Neural progenitor cell (in vitro differentiated cells): ENCODE results near the gene ZNF346. TPM values are rescaled to one million over a fixed set of nuclear protein-coding genes. Genes with fewer than 3 reads are reported as not detected.
A peak's percentile ranks its signal among the peaks of the same experiment; 100 is the strongest.

Experiments used
- DNase-seq: peaks from one replicate; pipeline ENCODE4 v3.0.0-alpha.2; 2016; ENCODE audit warnings: low spot score
- H2AFZ ChIP-seq: fragments of 200-600 bp; sonication (generic); replicated peaks from 2 replicates; pipeline ENCODE4 v1.6.1; 2016; ENCODE audit warnings: antibody characterized with exemption
- H3F3A ChIP-seq: fragments of 200-600 bp; sonication (generic); 2 replicates; pipeline ENCODE4 v1.6.1; 2016; ENCODE audit warnings: antibody characterized with exemption, low read depth
- H3K27ac ChIP-seq: fragments of 200-600 bp; sonication (generic); 2 replicates; pipeline ENCODE4 v1.5.1; 2016; ENCODE audit warnings: mild to moderate bottlenecking
- H3K27me3 ChIP-seq: fragments of 200-600 bp; sonication (generic); 2 replicates; pipeline ENCODE4 v1.6.1; 2016; ENCODE audit warnings: mild to moderate bottlenecking, moderate library complexity
- H3K36me3 ChIP-seq: fragments of 200-600 bp; sonication (generic); 2 replicates; pipeline ENCODE4 v1.5.1; 2016
- H3K4me1 ChIP-seq: fragments of 200-600 bp; sonication (generic); 2 replicates; pipeline ENCODE4 v1.6.1; 2016; ENCODE audit warnings: mixed run types
- H3K4me2 ChIP-seq: fragments of 200-600 bp; sonication (generic); 2 replicates; pipeline ENCODE4 v1.6.1; 2016
- H3K4me3 ChIP-seq: fragments of 200-600 bp; sonication (generic); 2 replicates; pipeline ENCODE4 v1.5.1; 2016
- H3K79me2 ChIP-seq: fragments of 200-600 bp; sonication (generic); 2 replicates; pipeline ENCODE4 v1.6.1; 2016; ENCODE audit warnings: low read depth
- H3K9ac ChIP-seq: fragments of 200-600 bp; sonication (generic); 2 replicates; pipeline ENCODE4 v1.6.1; 2016
- H3K9me3 ChIP-seq: fragments of 200-600 bp; sonication (generic); 2 replicates; pipeline ENCODE4 v1.5.1; 2016; ENCODE audit warnings: low read depth
- H4K20me1 ChIP-seq: fragments of 200-600 bp; sonication (generic); 2 replicates; pipeline ENCODE4 v1.6.1; 2016; ENCODE audit warnings: low read depth
- H3K27ac Mint-ChIP-seq: 3 replicates; pipeline ENCODE4 v1.8.0; 2021; ENCODE audit warnings: mixed read lengths
- H3K27me3 Mint-ChIP-seq: 2 replicates; pipeline ENCODE4 v1.8.0; 2022; ENCODE audit warnings: low read depth, mild to moderate bottlenecking, inconsistent platforms, moderate library complexity, mixed read lengths; ENCODE audit not compliant: insufficient read depth
- H3K36me3 Mint-ChIP-seq: 3 replicates; pipeline ENCODE4 v1.8.0; 2021; ENCODE audit warnings: mixed read lengths
- H3K4me1 Mint-ChIP-seq: 3 replicates; pipeline ENCODE4 v1.8.0; 2021; ENCODE audit warnings: mixed read lengths
- H3K4me3 Mint-ChIP-seq: 3 replicates; pipeline ENCODE4 v1.8.0; 2021; ENCODE audit warnings: mild to moderate bottlenecking, moderate library complexity, mixed read lengths
- H3K9me3 Mint-ChIP-seq: 3 replicates; pipeline ENCODE4 v1.8.0; 2020; ENCODE audit warnings: mixed read lengths
- CTCF ChIP-seq: fragments of 200-600 bp; sonication (generic); IDR thresholded peaks from 2 replicates; pipeline ENCODE4 v1.5.1; 2017; ENCODE audit warnings: antibody characterized with exemption, mild to moderate bottlenecking
- EZH2 ChIP-seq: fragments of 200-600 bp; sonication (generic); IDR thresholded peaks from 2 replicates; pipeline ENCODE4 v1.6.1; 2017; ENCODE audit warnings: antibody characterized with exemption, mild to moderate bottlenecking, moderate library complexity
- EZH2phosphoT487 ChIP-seq: fragments of 200-600 bp; sonication (generic); IDR thresholded peaks from 2 replicates; pipeline ENCODE4 v1.6.1; 2017; ENCODE audit warnings: antibody characterized with exemption
- total RNA-seq: library from RNA; depleted of rRNA; stranded (reverse); fragments of >200 nt; gene quantifications from 2 replicates; pipeline ENCODE4 v1.2.3, GENCODE V29; 2015; ENCODE audit warnings: low replicate concordance

ZNF346 gene
- total RNA-seq, 1 donor from 2014 or later: 28.2 TPM

- no peaks in the 10 kb centered on the region for H3K36me3 ChIP-seq
- no peak overlapping the region for H3K4me3 ChIP-seq
- no peaks in the 10 kb centered on the region for H3K9me3 ChIP-seq
- Mint-ChIP-seq H3K36me3 (peaks cover 40% of the 10 kb centered on the region), H3K27ac (no peak overlapping the region), H3K4me3 (no peak overlapping the region), H3K27me3 (no peaks in the 10 kb centered on the region), H3K4me1 (peaks cover 5% of the 10 kb centered on the region), H3K9me3 (peaks cover 9% of the 10 kb centered on the region)
- TF ChIP-seq CTCF: no peak
- no peak for TF ChIP-seq EZH2
- TF ChIP-seq EZH2phosphoT487: no peak
- no peak overlapping the region for H3K27ac ChIP-seq
- H4K20me1 ChIP-seq: peaks cover 35% of the 10 kb centered on the region
- H3K27me3 ChIP-seq: no peaks in the 10 kb centered on the region
- no peak for DNase-seq
- no peak overlapping the region for H3K4me2 ChIP-seq
- H3K4me1 ChIP-seq: no peaks in the 10 kb centered on the region
- peaks cover 89% of the 10 kb centered on the region for H3K79me2 ChIP-seq
- H3F3A ChIP-seq: peaks cover under 1% of the 10 kb centered on the region
- H3K9ac ChIP-seq: no peak overlapping the region
- no peak overlapping the region for H2AFZ ChIP-seq
Observed at GRCh38 chr5:177029498-177029897, 7.0 kb downstream of the ZNF346 start.

GRCh38 chr5:177035976-177036375, 13.5 kb downstream of the ZNF346 start:
- Histone ChIP-seq H3K9ac (no peak overlapping the region), H3K4me3 (no peak overlapping the region), H3F3A (peaks cover 4% of the 10 kb centered on the region), H4K20me1 (peaks cover 69% of the 10 kb centered on the region), H3K27ac (no peak overlapping the region), H2AFZ (no peak overlapping the region), H3K9me3 (no peaks in the 10 kb centered on the region), H3K4me1 (peaks cover 8% of the 10 kb centered on the region), H3K36me3 (no peaks in the 10 kb centered on the region), H3K4me2 (peak overlapping the region; percentile 22), H3K27me3 (no peaks in the 10 kb centered on the region), H3K79me2 (peaks cover 74% of the 10 kb centered on the region)
- H3K9me3 Mint-ChIP-seq: peaks cover 5% of the 10 kb centered on the region
- TF ChIP-seq EZH2: no peak
- TF ChIP-seq EZH2phosphoT487: no peak
- no peak for TF ChIP-seq CTCF
- H3K36me3 Mint-ChIP-seq: peaks cover 20% of the 10 kb centered on the region
- H3K4me1 Mint-ChIP-seq: peaks cover 9% of the 10 kb centered on the region
- no peaks in the 10 kb centered on the region for H3K27me3 Mint-ChIP-seq
- DNase-seq: peak; percentile 28
- H3K4me3 Mint-ChIP-seq: peak overlapping the region; percentile 5
- no peak overlapping the region for H3K27ac Mint-ChIP-seq

GRCh38 chr5:177036443-177036842, 13.9 kb downstream of the ZNF346 start:
- Mint-ChIP-seq H3K27me3 (no peaks in the 10 kb centered on the region), H3K4me1 (peaks cover 9% of the 10 kb centered on the region), H3K9me3 (peaks cover 2% of the 10 kb centered on the region), H3K36me3 (peaks cover 18% of the 10 kb centered on the region), H3K4me3 (no peak overlapping the region), H3K27ac (peak overlapping the region; percentile 77)
- H3K27me3 ChIP-seq: no peaks in the 10 kb centered on the region
- no peaks in the 10 kb centered on the region for H3K9me3 ChIP-seq
- peaks cover 8% of the 10 kb centered on the region for H3K4me1 ChIP-seq
- H3K79me2 ChIP-seq: peaks cover 69% of the 10 kb centered on the region
- H3F3A ChIP-seq: peaks cover 4% of the 10 kb centered on the region
- no peak overlapping the region for H3K9ac ChIP-seq
- no peak overlapping the region for H3K4me3 ChIP-seq
- no peak overlapping the region for H2AFZ ChIP-seq
- no peaks in the 10 kb centered on the region for H3K36me3 ChIP-seq
- peaks cover 64% of the 10 kb centered on the region for H4K20me1 ChIP-seq
- TF ChIP-seq EZH2phosphoT487 (no peak), EZH2 (no peak), CTCF (no peak)
- no peak for DNase-seq
- H3K27ac ChIP-seq: no peak overlapping the region
- H3K4me2 ChIP-seq: no peak overlapping the region
